Testis (tissue), 2 donors: ENCODE data around the gene CCDC51.

Experiments
- CTCF ChIP-seq, 3 experiments: fragments of 450-650 bp in 2 of 3; fragments of 200-600 bp in 1 of 3; sonication (generic) in 1 of 3; IDR thresholded peaks; one replicate each; pipeline ENCODE4 v1.5.1; 2016 to 2019; ENCODE audit warnings: antibody characterized with exemption in 3 of 3, mild to moderate bottlenecking in 2 of 3, moderate library complexity in 1 of 3
- POLR2A ChIP-seq: fragments of 450-650 bp; IDR thresholded peaks from one replicate; pipeline ENCODE4 v1.6.1; 2017; ENCODE audit warnings: antibody characterized with exemption, mild to moderate bottlenecking, moderate library complexity

GRCh38 chr3:48404440-48405342 is 35.2 kb downstream of the CCDC51 start:
- TF ChIP-seq CTCF (IDR thresholded peaks at IDR 0.05) (no peak), POLR2A (no peak)
